GM12801 (cell line): Measurements from ENCODE around the gene KNOP1.

Source experiments
- CTCF ChIP-seq: IDR thresholded peaks from one replicate; pipeline ENCODE4 v1.5.1; 2011; ENCODE audit warnings: control low read depth; ENCODE audit not compliant: insufficient read length; ENCODE audit errors: extremely low read depth

Gene KNOP1

GRCh38 chr16:19735074-19735867 is 17.2 kb upstream of the KNOP1 start:
- TF ChIP-seq CTCF, result no peak

- TF ChIP-seq CTCF, result no peak
Measured at GRCh38 chr16:19733551-19733950, 15.5 kb upstream of the KNOP1 start.

GRCh38 chr16:19728636-19728965 is 10.6 kb upstream of the KNOP1 start:
- TF ChIP-seq CTCF, result no peak

- no peak for TF ChIP-seq CTCF
Measured at GRCh38 chr16:19722981-19723380, 5.0 kb upstream of the KNOP1 start.

- no peak for TF ChIP-seq CTCF
Measured at GRCh38 chr16:19722269-19722952, 4.4 kb upstream of the KNOP1 start.

- TF ChIP-seq CTCF, result no peak
Measured at GRCh38 chr16:19718624-19718965, 568 bp upstream of the KNOP1 start.

- TF ChIP-seq CTCF, result no peak
Measured at GRCh38 chr16:19717314-19717713, 713 bp downstream of the KNOP1 start.
